ENCODE data around the gene NDUFS5. TPM values are rescaled to one million over a fixed set of nuclear protein-coding genes. Genes with fewer than 3 reads are reported as not detected.
A peak's percentile ranks its signal among the peaks of the same experiment; 100 is the strongest.
"Not testable (repeated sequence)": the region's sequence is repeated elsewhere in the genome, so short reads cannot be mapped to it uniquely, and the experiment has no call there.

The NDUFS5 gene
- polyA plus RNA-seq, 6 donors from 2014 or later, result 232 to 288 (median 258) TPM

GRCh38 chr1:38997034-38997900 lies 28.9 kb upstream of the NDUFS5 start:
- peak overlapping the region in 4 of 8 donors; percentile 27 to 52 (median 40) for H3K4me3 Mint-ChIP-seq
- ATAC-seq (ENCODE audit: low read depth in 2 of 2) (no peak), DNase-seq (no peak)
- no peaks in the 10 kb centered on the region for H3K9me3 Mint-ChIP-seq
- H3K36me3 Mint-ChIP-seq, result peaks cover 8 to 10% of the 10 kb centered on the region in 2 donors
- peak overlapping the region in 2 of 6 donors; percentile 17 to 81 for H3K27ac Mint-ChIP-seq
- no peaks in the 10 kb centered on the region for H3K27me3 Mint-ChIP-seq
- H3K4me1 Mint-ChIP-seq, result peaks cover 30 to 51% (median 37%) of the 10 kb centered on the region in 3 donors

GRCh38 chr1:38997901-38998190 lies 28.3 kb upstream of the NDUFS5 start:
- Mint-ChIP-seq H3K4me1 (peaks cover 25 to 45% (median 32%) of the 10 kb centered on the region in 3 donors), H3K27ac (no peak overlapping the region), H3K9me3 (no peaks in the 10 kb centered on the region), H3K36me3 (peaks cover 13 to 14% of the 10 kb centered on the region in 2 donors), H3K4me3 (no peak overlapping the region), H3K27me3 (no peaks in the 10 kb centered on the region)
- DNase-seq, result no peak
- no peak for ATAC-seq (ENCODE audit: low read depth in 2 of 2)

DNA sequence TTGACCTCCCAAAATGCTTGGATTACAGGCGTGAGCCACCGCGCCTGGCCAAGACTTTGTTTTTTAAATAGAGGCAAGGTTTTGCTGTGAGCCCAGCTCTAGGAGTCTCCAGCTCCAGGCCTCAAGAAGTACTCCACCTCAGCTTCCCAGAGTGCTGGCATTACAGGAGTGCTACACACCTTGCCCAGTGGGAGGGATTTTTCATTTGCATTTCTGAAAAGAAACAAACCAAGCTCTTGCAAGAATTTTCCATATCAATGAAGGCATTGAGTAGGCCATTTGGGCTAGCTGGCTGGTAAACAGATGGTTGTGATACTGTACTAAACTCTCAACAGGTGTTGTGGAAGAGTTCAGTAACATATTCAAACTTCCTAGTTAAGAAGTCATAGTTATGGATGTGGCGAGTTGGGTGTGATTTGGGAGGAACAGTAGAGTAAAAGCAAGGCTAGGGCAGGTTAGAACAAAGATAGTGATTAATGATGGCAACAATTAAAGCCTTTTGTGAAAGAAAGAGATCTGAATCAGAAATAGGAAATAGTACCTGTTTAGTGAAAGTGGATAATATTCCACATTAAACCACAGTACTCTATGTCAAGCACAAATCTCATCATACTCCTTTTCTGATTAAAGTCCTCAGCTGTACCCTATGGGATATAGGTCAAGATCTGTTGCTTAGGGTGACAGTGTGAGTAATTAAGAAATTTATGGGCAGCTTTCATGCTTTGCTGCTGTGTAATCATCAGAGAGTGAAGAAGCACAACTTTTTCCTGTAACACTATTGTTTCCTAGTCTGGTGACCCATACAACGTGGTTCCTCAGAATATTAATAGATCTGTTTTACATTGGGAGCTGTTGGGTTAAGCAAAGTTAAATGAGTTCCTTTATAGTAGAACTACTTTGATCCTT lies 24.4 kb upstream of the NDUFS5 start:
- Mint-ChIP-seq H3K27ac (peak overlapping the region in 5 of 6 donors; percentile 1 to 81 (median 36)), H3K9me3 (no peaks in the 10 kb centered on the region), H3K36me3 (peaks cover 25 to 26% of the 10 kb centered on the region in 2 donors), H3K4me3 (peak overlapping the region in 1 of 8 donors; percentile 3), H3K27me3 (no peaks in the 10 kb centered on the region), H3K4me1 (peaks cover 9 to 17% (median 13%) of the 10 kb centered on the region in 3 donors)
- DNase-seq, result no peak
- ATAC-seq (ENCODE audit: low read depth in 2 of 2), result no peak

- H3K4me3 Mint-ChIP-seq, result no peak overlapping the region
- no peaks in the 10 kb centered on the region for H3K27me3 Mint-ChIP-seq
- H3K4me1 Mint-ChIP-seq, result peaks cover 0 to 8% (median 3%) of the 10 kb centered on the region in 3 donors
- no peaks in the 10 kb centered on the region for H3K9me3 Mint-ChIP-seq
- ATAC-seq (ENCODE audit: low read depth in 2 of 2) (no peak), DNase-seq (no peak)
- H3K36me3 Mint-ChIP-seq, result peaks cover 25 to 26% of the 10 kb centered on the region in 2 donors
- peak overlapping the region in 1 of 6 donors; percentile 38 for H3K27ac Mint-ChIP-seq
Measured at GRCh38 chr1:39003281-39003680, 22.9 kb upstream of the NDUFS5 start.

- Mint-ChIP-seq H3K4me1 (peaks cover 0 to 8% (median 2%) of the 10 kb centered on the region in 3 donors), H3K27me3 (no peaks in the 10 kb centered on the region), H3K9me3 (no peaks in the 10 kb centered on the region), H3K36me3 (peaks cover 25 to 26% of the 10 kb centered on the region in 2 donors), H3K27ac (no peak overlapping the region), H3K4me3 (no peak overlapping the region)
- no peak for DNase-seq
- ATAC-seq (ENCODE audit: low read depth in 2 of 2), result no peak
Measured at GRCh38 chr1:39003794-39004193, 22.4 kb upstream of the NDUFS5 start.

GRCh38 chr1:39006287-39006686 lies 19.9 kb upstream of the NDUFS5 start:
- peaks cover 0 to 4% (median 0%) of the 10 kb centered on the region in 3 donors for H3K4me1 Mint-ChIP-seq
- peak overlapping the region in 1 of 6 donors; percentile 34 for H3K27ac Mint-ChIP-seq
- H3K4me3 Mint-ChIP-seq, result no peak overlapping the region
- peaks cover 22 to 25% of the 10 kb centered on the region in 2 donors for H3K36me3 Mint-ChIP-seq
- ATAC-seq (ENCODE audit: low read depth in 2 of 2), result no peak
- no peaks in the 10 kb centered on the region for H3K27me3 Mint-ChIP-seq
- DNase-seq, result no peak
- H3K9me3 Mint-ChIP-seq, result no peaks in the 10 kb centered on the region

DNA sequence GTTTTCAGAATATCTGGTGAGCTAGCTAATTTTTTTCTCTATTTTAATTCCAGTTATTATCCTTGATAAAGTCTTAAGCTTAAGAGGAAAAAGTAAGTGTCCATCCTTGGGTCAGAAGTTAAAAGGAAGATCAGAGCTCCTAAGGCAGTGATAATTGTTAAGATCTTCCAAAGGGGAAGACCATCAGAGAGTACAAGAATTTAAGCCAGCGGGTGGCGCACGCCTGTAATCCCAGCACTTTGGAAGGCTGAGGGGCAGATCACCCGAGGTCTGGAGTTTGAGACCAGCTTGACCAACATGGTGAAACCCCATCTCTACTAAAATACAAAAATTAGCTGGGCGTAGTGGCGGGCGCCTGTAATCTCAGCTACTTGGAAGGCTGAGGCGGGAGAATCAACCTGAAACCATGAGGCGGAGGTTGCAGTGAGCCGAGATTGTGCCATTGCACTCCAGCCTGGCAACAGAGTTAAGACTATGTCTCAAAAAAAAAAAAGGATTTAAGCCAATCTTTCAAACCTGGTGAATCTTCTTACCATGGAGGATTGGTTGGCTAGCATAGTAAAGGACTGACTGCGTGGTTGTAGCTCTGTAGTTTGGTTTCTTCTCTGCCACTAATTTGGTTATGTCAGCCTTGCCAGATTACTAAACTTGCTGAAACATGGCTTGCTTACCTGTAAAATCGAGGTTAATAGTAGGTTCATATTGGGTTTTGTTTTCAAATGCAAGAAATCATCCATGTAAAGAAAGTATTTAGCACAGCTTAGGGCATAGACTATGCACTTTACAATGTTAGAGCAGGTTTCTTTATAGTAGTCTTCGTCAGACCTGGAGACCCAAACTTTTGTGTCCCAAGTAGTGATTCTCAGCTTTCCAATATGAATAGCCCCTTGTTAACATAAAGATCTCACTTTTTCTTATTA lies 19.2 kb upstream of the NDUFS5 start:
- peak overlapping the region in 1 of 6 donors; percentile 34 for H3K27ac Mint-ChIP-seq
- ATAC-seq (ENCODE audit: low read depth in 2 of 2), result no peak
- H3K36me3 Mint-ChIP-seq, result peaks cover 17 to 18% of the 10 kb centered on the region in 2 donors
- no peaks in the 10 kb centered on the region for H3K27me3 Mint-ChIP-seq
- no peaks in the 10 kb centered on the region for H3K4me1 Mint-ChIP-seq
- no peak for DNase-seq
- H3K4me3 Mint-ChIP-seq, result no peak overlapping the region
- no peaks in the 10 kb centered on the region for H3K9me3 Mint-ChIP-seq

GRCh38 chr1:39014956-39015355 lies 11.2 kb upstream of the NDUFS5 start:
- H3K27ac Mint-ChIP-seq; H3K4me3 Mint-ChIP-seq; ATAC-seq (ENCODE audit: low read depth in 2 of 2); DNase-seq; H3K36me3 Mint-ChIP-seq; H3K4me1 Mint-ChIP-seq; H3K27me3 Mint-ChIP-seq; H3K9me3 Mint-ChIP-seq: not testable (repeated sequence)

DNA sequence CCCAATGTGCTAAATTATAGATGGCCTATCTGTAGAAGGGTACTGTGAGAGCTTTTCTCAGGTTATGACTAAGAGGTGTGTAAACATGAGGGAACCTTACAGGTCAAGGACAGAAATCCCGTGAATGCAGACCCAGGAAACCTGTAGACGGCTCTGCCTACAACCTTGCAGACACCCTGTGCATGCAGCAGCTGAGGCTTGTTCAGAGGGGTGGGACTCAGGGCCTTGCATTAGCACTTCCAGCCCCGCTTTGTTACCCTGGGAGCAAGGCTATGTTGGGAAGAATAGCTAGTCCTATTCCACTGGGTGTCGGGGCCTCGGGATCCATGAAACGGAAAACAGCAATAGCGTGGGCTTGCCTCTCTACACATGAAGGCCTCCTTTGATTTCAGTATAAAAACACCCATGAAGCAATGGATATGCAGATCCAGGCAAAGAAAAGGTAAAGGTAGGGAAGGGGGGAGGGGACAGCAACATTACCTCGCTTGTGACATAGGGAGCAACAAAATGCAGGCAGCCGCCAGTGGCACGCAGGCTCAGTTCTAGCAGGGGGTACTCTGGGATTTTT lies 9.5 kb upstream of the NDUFS5 start:
- no peak for DNase-seq
- Mint-ChIP-seq H3K27me3 (peaks cover 0 to 5% (median 0%) of the 10 kb centered on the region in 3 donors), H3K36me3 (no peaks in the 10 kb centered on the region), H3K4me1 (no peaks in the 10 kb centered on the region), H3K4me3 (no peak overlapping the region), H3K9me3 (no peaks in the 10 kb centered on the region), H3K27ac (no peak overlapping the region)
- no peak for ATAC-seq (ENCODE audit: low read depth in 2 of 2)

DNA sequence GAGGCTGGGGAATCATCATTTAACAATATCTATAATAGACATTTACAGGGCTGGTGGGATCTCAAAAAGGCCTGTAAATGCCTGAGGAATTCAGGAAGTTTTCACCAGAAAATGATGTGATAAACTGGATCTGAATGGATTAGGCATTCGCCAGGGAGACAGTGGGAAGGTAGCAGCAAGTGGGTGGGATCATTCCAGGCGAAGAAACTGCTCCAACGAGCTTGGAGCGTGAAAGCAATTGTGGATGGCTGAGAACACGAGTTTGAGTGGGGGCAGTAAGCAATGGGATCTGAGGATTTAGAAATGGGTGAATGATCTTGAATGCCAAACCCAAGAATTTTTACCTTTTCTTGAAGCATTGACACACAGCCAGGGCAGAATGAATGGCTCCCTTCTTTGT lies 8.9 kb upstream of the NDUFS5 start:
- Mint-ChIP-seq H3K4me1 (no peaks in the 10 kb centered on the region), H3K4me3 (no peak overlapping the region), H3K36me3 (no peaks in the 10 kb centered on the region), H3K27ac (peak overlapping the region in 1 of 6 donors; percentile 8), H3K27me3 (peaks cover 0 to 8% (median 0%) of the 10 kb centered on the region in 3 donors), H3K9me3 (no peaks in the 10 kb centered on the region)
- ATAC-seq (ENCODE audit: low read depth in 2 of 2), result no peak
- DNase-seq, result no peak

GRCh38 chr1:39020494-39020893 lies 5.7 kb upstream of the NDUFS5 start:
- not testable (repeated sequence) for H3K27me3 Mint-ChIP-seq; ATAC-seq (ENCODE audit: low read depth in 2 of 2); H3K4me3 Mint-ChIP-seq; H3K36me3 Mint-ChIP-seq; H3K4me1 Mint-ChIP-seq; H3K27ac Mint-ChIP-seq; H3K9me3 Mint-ChIP-seq; DNase-seq

DNA sequence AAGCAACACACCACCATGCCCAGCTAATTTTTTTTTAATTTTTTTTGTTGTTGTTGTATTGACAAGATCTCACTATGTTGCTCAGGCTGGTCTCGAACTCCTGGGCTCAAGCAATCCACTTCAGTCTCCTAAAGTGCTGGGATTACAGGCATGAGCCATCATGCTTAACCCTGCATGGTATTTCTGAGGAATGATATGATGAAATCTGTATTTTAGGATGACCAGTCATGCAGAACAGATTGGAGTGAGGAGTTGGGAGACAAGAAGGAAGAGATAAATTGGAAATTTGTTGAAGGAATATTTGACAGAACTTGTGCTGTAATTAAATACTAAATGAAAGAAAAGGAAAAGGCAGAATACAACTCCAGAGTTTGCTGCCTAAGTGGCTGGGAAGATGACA lies 4.7 kb upstream of the NDUFS5 start:
- peaks cover 0 to 2% of the 10 kb centered on the region in 2 donors for H3K36me3 Mint-ChIP-seq

More for the DNA sequence above, 4.7 kb upstream of the NDUFS5 start:
- peaks cover 0 to 8% (median 0%) of the 10 kb centered on the region in 3 donors for H3K27me3 Mint-ChIP-seq
- ATAC-seq (ENCODE audit: low read depth in 2 of 2) (no peak), DNase-seq (no peak)
- H3K9me3 Mint-ChIP-seq, result peaks cover 0 to under 1% (median 0%) of the 10 kb centered on the region in 7 donors
- H3K4me3 Mint-ChIP-seq, result peak overlapping the region in 1 of 8 donors; percentile 41
- peak overlapping the region in 1 of 6 donors; percentile 64 for H3K27ac Mint-ChIP-seq
- peaks cover 6 to 13% (median 9%) of the 10 kb centered on the region in 3 donors for H3K4me1 Mint-ChIP-seq

Data from naive B cell (primary cell).